ENCODE results near the gene NXN.

DNA sequence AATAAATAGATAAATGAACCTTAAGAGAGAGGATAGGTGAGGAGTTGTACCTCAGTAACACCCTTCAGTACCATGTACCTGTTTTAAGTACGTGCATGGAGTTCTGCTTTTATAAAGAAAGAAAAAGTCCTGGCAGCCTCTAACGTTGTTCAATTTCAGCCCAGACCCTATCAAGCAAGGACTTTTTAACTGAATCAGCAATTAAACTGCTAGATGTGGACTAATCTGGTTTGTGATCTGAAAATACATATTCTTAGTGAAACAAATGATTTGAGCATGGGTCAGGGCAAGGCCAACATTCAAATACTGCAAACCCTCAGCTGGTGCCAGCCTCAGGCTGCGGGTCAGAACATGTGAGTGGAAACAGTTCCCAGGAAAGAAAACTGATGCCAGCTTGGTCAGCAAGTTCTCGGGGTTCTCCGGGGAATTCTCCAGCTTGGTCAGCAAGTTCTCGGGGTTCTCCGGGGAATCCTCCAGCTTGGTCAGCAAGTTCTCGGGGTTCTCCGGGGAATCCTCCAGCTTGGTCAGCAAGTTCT is 112.9 kb downstream of the NXN start:
- TF ChIP-seq, protein P1, sequence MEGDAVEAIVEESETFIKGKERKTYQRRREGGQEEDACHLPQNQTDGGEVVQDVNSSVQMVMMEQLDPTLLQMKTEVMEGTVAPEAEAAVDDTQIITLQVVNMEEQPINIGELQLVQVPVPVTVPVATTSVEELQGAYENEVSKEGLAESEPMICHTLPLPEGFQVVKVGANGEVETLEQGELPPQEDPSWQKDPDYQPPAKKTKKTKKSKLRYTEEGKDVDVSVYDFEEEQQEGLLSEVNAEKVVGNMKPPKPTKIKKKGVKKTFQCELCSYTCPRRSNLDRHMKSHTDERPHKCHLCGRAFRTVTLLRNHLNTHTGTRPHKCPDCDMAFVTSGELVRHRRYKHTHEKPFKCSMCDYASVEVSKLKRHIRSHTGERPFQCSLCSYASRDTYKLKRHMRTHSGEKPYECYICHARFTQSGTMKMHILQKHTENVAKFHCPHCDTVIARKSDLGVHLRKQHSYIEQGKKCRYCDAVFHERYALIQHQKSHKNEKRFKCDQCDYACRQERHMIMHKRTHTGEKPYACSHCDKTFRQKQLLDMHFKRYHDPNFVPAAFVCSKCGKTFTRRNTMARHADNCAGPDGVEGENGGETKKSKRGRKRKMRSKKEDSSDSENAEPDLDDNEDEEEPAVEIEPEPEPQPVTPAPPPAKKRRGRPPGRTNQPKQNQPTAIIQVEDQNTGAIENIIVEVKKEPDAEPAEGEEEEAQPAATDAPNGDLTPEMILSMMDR (IDR thresholded peaks at IDR 0.05), result no peak
- TF ChIP-seq, protein P2, sequence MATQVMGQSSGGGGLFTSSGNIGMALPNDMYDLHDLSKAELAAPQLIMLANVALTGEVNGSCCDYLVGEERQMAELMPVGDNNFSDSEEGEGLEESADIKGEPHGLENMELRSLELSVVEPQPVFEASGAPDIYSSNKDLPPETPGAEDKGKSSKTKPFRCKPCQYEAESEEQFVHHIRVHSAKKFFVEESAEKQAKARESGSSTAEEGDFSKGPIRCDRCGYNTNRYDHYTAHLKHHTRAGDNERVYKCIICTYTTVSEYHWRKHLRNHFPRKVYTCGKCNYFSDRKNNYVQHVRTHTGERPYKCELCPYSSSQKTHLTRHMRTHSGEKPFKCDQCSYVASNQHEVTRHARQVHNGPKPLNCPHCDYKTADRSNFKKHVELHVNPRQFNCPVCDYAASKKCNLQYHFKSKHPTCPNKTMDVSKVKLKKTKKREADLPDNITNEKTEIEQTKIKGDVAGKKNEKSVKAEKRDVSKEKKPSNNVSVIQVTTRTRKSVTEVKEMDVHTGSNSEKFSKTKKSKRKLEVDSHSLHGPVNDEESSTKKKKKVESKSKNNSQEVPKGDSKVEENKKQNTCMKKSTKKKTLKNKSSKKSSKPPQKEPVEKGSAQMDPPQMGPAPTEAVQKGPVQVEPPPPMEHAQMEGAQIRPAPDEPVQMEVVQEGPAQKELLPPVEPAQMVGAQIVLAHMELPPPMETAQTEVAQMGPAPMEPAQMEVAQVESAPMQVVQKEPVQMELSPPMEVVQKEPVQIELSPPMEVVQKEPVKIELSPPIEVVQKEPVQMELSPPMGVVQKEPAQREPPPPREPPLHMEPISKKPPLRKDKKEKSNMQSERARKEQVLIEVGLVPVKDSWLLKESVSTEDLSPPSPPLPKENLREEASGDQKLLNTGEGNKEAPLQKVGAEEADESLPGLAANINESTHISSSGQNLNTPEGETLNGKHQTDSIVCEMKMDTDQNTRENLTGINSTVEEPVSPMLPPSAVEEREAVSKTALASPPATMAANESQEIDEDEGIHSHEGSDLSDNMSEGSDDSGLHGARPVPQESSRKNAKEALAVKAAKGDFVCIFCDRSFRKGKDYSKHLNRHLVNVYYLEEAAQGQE (IDR thresholded peaks at IDR 0.05; ENCODE audit: insufficient read depth in 1 of 2, low read depth in 2 of 2, low read length in 1 of 2), result no peak
- TF ChIP-seq TCF7L2 (IDR thresholded peaks at IDR 0.05; ENCODE audit: low read depth, low read length) (no peak), POLR2AphosphoS5 (IDR thresholded peaks at IDR 0.05; ENCODE audit: low read depth, low read length) (no peak), SIN3A (IDR thresholded peaks at IDR 0.05; ENCODE audit: borderline replicate concordance, insufficient read depth, low read depth, low read length) (no peak)

Measured in Panc1 (cell line).